Upper lobe of right lung (tissue), 1 donor: Measurements from ENCODE around the gene IKZF1. TPM values are rescaled to one million over a fixed set of nuclear protein-coding genes. Genes with fewer than 3 reads are reported as not detected.
A peak's percentile ranks its signal among the peaks of the same experiment; 100 is the strongest.

Experiments
- ATAC-seq: fragments of 200-7000 bp; cut with Tn5 transposase; one replicate; pipeline ENCODE4 v1.9.1; 2020; ENCODE audit warnings: mild to moderate bottlenecking, moderate library complexity
- DNase-seq: peaks from one replicate; pipeline ENCODE4 v3.0.0-alpha.2; 2020
- H3K27ac ChIP-seq: fragments of 200-600 bp; one replicate; pipeline ENCODE4 v1.8.0; 2022
- H3K27me3 ChIP-seq: fragments of 200-600 bp; one replicate; pipeline ENCODE4 v1.8.0; 2022; ENCODE audit warnings: mild to moderate bottlenecking
- H3K36me3 ChIP-seq: fragments of 200-600 bp; one replicate; pipeline ENCODE4 v1.8.0; 2022
- H3K4me1 ChIP-seq: fragments of 200-600 bp; one replicate; pipeline ENCODE4 v1.8.0; 2022
- H3K4me3 ChIP-seq: fragments of 200-600 bp; one replicate; pipeline ENCODE4 v1.8.0; 2022; ENCODE audit warnings: mild to moderate bottlenecking
- H3K9me3 ChIP-seq: fragments of 200-600 bp; one replicate; pipeline ENCODE4 v1.8.0; 2022
- intact Hi-C: fragments of 100-400 bp; cut with DNase I; formaldehyde crosslinking; loops from one replicate; pipeline ENCODE4 v1.11.0; 2022
- total RNA-seq: library from RNA; stranded (reverse); fragmentation: NEBNext Ultra II Directional; extraction: Animal tissue kit (Norgen Biotek cat#: 25700); gene quantifications from one replicate; pipeline ENCODE4 v1.2.1, GENCODE V29; 2021
- TF ChIP-seq, protein P1 (sequence below): fragments of 200-600 bp; IDR thresholded peaks from one replicate; pipeline ENCODE4 v1.8.0; 2022; ENCODE audit warnings: antibody characterized with exemption
- donor health status: DM: no; HTN: yes; CAD: no; lungs with severe emphysema.

The IKZF1 gene
- total RNA-seq, 1 donor from 2014 or later: 41.4 TPM

GRCh38 chr7:50397971-50398324 is 93.4 kb downstream of the IKZF1 start:
- ATAC-seq (no peak), DNase-seq (no peak)
- TF ChIP-seq, protein P1, sequence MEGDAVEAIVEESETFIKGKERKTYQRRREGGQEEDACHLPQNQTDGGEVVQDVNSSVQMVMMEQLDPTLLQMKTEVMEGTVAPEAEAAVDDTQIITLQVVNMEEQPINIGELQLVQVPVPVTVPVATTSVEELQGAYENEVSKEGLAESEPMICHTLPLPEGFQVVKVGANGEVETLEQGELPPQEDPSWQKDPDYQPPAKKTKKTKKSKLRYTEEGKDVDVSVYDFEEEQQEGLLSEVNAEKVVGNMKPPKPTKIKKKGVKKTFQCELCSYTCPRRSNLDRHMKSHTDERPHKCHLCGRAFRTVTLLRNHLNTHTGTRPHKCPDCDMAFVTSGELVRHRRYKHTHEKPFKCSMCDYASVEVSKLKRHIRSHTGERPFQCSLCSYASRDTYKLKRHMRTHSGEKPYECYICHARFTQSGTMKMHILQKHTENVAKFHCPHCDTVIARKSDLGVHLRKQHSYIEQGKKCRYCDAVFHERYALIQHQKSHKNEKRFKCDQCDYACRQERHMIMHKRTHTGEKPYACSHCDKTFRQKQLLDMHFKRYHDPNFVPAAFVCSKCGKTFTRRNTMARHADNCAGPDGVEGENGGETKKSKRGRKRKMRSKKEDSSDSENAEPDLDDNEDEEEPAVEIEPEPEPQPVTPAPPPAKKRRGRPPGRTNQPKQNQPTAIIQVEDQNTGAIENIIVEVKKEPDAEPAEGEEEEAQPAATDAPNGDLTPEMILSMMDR: no peak
- Histone ChIP-seq H3K9me3 (no peaks in the 10 kb centered on the region), H3K4me1 (no peaks in the 10 kb centered on the region), H3K27ac (no peak overlapping the region), H3K4me3 (no peak overlapping the region), H3K36me3 (no peaks in the 10 kb centered on the region), H3K27me3 (peaks cover 16% of the 10 kb centered on the region)
- intact Hi-C loops: no loop called here

DNA sequence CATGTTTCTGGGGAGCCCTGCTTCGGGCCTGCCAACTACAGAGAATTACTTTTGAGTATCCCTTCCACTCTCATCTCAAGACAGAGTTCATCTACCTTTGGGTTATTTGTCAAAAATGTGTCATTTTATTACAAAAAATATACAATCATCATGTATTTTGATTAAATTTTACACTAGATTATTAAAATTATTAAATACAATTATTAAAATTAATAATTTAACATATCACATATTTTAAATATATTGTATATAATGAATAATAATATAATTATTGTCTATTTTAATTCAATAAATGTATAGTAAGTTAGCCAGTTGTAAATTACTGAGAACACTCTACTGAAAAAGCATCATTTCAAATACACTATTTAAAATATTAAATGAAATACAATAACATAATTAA is 94.7 kb downstream of the IKZF1 start:
- DNase-seq (no peak), ATAC-seq (no peak)
- H3K4me1 ChIP-seq: no peaks in the 10 kb centered on the region
- H3K36me3 ChIP-seq: no peaks in the 10 kb centered on the region
- peaks cover 22% of the 10 kb centered on the region for H3K27me3 ChIP-seq
- TF ChIP-seq, protein P1: no peak
- intact Hi-C loops: no loop called here
- no peaks in the 10 kb centered on the region for H3K9me3 ChIP-seq
- H3K27ac ChIP-seq: no peak overlapping the region
- H3K4me3 ChIP-seq: no peak overlapping the region

GRCh38 chr7:50399635-50400034 is 95.1 kb downstream of the IKZF1 start:
- no peak overlapping the region for H3K4me3 ChIP-seq
- peaks cover 26% of the 10 kb centered on the region for H3K27me3 ChIP-seq
- TF ChIP-seq, protein P1: no peak
- no peaks in the 10 kb centered on the region for H3K4me1 ChIP-seq
- intact Hi-C loops: no loop called here
- ATAC-seq (no peak), DNase-seq (no peak)
- no peaks in the 10 kb centered on the region for H3K36me3 ChIP-seq
- no peaks in the 10 kb centered on the region for H3K9me3 ChIP-seq
- H3K27ac ChIP-seq: no peak overlapping the region

GRCh38 chr7:50400114-50400513 is 95.6 kb downstream of the IKZF1 start:
- Histone ChIP-seq H3K36me3 (no peaks in the 10 kb centered on the region), H3K27ac (no peak overlapping the region), H3K9me3 (no peaks in the 10 kb centered on the region), H3K4me3 (no peak overlapping the region), H3K27me3 (peaks cover 26% of the 10 kb centered on the region), H3K4me1 (no peaks in the 10 kb centered on the region)
- TF ChIP-seq, protein P1: no peak
- ATAC-seq: peak; percentile 30
- intact Hi-C loops: no loop called here
- no peak for DNase-seq

GRCh38 chr7:50404392-50404791 is 99.9 kb downstream of the IKZF1 start:
- Histone ChIP-seq H3K4me1 (no peaks in the 10 kb centered on the region), H3K27ac (no peak overlapping the region), H3K9me3 (no peaks in the 10 kb centered on the region), H3K4me3 (no peak overlapping the region), H3K27me3 (peaks cover 17% of the 10 kb centered on the region), H3K36me3 (no peaks in the 10 kb centered on the region)
- no peak for DNase-seq
- intact Hi-C loops: no loop called here
- ATAC-seq: no peak
- TF ChIP-seq, protein P1: no peak

GRCh38 chr7:50405221-50405620 is 100.7 kb downstream of the IKZF1 start:
- Histone ChIP-seq H3K4me3 (no peak overlapping the region), H3K4me1 (no peaks in the 10 kb centered on the region), H3K9me3 (no peaks in the 10 kb centered on the region), H3K36me3 (no peaks in the 10 kb centered on the region), H3K27me3 (peaks cover 14% of the 10 kb centered on the region), H3K27ac (no peak overlapping the region)
- DNase-seq: no peak
- ATAC-seq: no peak
- TF ChIP-seq, protein P1: no peak
- intact Hi-C loops: no loop called here
